GM04504 (cell line): ENCODE data around the gene AKAP12.

Experiments used
- DNase-seq: peaks from one replicate; pipeline ENCODE4 v3.0.0-alpha.2; 2012; ENCODE audit warnings: low read depth

The AKAP12 gene, protein sequence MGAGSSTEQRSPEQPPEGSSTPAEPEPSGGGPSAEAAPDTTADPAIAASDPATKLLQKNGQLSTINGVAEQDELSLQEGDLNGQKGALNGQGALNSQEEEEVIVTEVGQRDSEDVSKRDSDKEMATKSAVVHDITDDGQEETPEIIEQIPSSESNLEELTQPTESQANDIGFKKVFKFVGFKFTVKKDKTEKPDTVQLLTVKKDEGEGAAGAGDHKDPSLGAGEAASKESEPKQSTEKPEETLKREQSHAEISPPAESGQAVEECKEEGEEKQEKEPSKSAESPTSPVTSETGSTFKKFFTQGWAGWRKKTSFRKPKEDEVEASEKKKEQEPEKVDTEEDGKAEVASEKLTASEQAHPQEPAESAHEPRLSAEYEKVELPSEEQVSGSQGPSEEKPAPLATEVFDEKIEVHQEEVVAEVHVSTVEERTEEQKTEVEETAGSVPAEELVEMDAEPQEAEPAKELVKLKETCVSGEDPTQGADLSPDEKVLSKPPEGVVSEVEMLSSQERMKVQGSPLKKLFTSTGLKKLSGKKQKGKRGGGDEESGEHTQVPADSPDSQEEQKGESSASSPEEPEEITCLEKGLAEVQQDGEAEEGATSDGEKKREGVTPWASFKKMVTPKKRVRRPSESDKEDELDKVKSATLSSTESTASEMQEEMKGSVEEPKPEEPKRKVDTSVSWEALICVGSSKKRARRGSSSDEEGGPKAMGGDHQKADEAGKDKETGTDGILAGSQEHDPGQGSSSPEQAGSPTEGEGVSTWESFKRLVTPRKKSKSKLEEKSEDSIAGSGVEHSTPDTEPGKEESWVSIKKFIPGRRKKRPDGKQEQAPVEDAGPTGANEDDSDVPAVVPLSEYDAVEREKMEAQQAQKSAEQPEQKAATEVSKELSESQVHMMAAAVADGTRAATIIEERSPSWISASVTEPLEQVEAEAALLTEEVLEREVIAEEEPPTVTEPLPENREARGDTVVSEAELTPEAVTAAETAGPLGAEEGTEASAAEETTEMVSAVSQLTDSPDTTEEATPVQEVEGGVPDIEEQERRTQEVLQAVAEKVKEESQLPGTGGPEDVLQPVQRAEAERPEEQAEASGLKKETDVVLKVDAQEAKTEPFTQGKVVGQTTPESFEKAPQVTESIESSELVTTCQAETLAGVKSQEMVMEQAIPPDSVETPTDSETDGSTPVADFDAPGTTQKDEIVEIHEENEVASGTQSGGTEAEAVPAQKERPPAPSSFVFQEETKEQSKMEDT (N-terminal part only)

DNA sequence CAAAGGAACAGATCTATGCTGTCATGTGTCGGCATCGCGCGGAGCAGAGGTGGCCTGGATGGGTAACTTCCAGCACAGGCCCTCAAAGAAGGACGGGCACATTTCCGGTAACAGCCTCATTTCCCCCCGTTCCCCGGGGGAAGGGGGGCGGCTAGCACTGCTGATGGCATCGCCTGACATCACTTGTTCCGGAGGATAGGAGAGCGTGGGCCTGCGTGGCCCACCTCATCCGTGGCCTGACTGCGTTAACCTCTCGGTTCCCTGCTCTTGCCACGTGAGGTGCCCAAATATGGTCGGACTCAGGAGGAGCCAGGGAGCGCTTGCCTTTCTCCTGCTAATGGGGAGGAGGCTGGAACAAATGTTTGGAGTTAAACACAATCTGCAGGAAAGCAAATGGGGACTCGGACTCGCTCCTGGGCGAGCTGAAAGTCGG lies at the start of gene AKAP12:
Gene AKAP12 (plus strand): TSS at position 365 of the 433 bp plus-strand sequence. CDS start 596 bp downstream, outside the sequence.
- no peak for DNase-seq

DNA sequence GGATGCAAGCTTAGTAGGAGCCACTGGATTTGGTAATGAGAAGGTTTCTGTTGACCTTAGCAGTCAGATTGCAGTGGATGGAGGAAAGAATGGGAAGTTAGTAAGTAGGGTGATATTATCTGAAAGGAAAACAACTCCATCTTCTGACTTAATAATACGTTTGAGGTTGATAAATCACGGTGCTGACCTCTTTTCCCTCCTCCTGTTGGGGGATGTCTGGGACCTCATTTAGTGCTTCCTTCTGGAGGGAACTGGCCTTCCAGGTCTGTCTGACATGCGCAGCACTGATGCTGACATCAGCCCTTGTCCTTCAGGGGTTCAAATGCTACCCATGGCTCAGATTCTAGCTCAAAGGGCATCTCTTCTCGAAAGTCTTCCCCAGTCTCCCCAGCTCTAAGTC lies 48.2 kb upstream of the AKAP12 start:
- no peak for DNase-seq

DNA sequence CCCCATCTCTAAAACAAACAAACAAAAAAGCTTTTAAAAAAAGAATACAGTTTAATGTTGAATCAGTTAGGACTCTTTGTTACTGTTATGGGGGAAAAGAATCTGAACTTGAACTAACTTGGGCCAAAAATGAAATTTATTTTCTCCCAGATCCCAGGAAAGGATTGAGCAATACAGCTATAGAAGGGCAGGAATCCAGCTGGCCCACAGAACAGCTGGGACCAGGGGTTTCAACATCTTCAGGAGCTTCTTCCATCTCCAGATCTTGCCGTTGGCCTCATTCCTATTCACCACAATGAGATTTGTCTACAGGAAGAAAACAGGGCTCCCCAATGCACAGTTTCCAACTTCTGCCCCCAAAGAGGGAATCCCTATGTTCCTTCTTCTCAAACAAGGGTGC lies 43.2 kb upstream of the AKAP12 start:
- DNase-seq = peak; percentile 17

DNA sequence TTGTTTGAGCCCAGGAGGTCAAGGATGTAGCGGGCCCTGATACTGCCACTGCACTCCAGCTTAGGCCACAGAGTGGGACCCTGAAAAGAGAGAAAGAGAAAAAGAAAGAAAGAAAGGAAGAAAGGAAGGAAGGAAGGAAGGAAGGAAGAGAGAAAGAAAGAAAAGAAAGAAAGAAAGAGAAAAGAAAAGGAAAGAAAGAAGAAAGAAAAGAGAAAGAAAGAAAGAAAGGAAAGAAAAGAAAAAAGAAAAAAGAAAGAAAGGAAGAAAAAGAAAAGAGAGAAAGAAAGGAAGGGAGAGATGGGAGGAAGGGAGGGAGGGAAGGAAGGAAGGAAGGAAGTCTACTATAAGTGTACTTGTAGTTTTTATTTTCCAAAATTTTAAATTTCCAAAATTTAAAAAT lies 42.2 kb upstream of the AKAP12 start:
- DNase-seq = no peak

DNA sequence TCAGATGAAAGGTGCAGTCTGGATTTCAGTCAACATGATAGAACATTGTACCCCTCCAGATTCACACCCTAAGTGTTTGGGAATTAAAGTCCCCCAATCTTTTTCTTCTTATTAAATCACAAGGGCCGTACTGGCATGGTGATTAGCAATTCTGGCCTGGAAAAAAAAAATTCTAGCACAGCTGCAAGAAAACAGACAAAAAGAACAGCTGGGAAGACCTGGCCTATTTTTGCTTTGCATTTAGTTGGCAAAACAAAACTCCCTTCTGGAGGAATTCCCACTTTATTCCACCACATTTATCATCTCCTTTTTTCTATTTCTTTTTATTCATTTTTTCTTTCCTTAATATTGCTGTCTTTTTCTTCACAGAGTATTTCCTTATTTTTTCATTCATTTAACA lies 39.8 kb upstream of the AKAP12 start:
- DNase-seq = no peak

DNA sequence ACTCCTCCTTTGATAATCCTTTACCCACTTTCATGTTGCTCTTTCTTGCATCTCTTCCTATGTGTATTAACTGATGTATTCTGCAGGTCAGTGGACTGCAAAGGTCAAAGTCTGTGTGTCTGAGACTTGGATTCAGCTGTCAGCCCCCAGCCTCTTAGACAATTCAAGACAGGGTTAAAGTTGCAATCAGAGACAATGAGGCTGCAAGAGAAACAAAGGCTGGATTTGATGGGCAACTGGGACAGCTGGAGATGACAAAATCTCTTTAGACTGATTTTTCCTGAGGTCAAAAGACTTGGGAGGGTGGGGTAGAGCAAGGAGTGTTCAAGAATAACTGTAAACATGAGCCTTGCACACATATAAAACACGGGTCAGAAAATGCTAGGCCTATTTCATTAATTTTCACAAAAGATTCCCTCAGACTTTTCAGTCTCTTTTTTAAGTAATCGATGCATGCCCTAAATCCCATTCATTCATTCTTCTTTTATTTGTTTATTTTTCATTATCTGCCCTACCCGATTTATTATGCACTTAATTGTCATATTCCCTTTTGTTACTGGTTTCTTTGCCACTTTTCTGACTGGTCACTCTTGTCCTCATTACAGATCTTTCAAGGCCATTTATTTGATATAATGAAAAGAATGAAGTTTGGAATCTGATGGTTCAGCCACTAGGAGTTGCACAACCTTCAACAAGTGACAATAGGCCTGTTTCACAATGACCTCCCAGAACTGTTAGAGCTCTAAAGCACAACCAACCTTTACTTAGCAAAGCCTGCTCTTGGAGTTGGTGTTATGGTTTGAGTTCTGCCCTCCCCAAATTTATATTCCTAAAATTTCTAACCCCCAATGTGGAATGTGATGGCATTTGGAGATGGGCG lies 33.8 kb upstream of the AKAP12 start:
- no peak for DNase-seq

DNA sequence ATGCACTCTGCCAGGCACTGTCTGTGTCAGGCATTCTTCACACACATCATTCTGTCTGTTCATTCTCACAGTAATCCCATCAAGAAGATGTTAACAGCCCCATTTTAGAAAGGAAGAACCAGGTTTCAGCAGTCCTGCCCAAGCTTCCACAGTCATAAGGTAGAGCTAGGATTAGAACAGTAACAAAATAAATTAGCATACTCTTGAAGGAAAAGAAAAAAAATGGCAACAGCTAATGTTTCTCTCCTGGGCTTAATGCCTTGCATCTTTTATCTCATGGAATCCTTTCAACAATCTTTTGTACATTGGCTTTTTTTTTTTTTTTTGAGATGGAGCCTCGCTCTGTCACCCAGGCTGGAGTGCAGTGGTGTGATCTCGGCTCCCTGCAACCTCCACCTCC lies 32.1 kb upstream of the AKAP12 start:
- no peak for DNase-seq

DNA sequence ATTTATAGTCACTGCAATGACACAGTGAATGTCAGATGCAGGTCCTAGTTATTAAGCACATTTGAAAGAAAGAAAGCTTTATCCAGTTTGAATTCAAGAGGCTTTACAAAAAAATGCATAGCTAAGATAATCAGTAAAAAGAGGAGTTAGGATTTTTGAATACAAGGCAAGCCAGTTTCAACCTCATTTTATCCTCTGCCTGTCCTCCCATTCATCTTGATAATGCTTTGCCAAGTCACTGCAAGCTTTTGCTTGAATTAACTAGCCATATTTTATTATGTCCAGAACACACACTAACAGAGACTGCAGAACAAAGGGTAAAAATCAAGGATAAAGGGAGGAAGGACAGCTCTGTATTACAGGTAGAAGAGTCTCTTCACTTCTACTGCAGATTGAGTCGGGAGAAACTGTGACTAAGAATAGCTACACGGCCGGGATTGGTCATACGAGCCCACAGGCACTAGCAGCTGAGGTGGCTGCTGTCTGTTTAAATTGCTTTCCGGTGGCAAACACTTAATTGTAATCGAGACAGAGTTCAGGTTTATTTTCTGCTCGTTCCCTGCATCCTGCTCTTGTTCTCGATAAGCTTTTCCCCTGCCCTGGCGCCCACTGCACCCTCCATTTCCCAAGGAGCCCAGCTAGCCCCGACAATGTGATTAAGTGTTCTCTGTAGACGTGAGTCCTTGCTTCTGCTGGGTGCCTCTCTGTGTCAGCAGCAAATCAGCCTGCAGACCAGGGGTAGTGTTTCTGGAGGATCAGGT lies 30.5 kb upstream of the AKAP12 start:
- no peak for DNase-seq

DNA sequence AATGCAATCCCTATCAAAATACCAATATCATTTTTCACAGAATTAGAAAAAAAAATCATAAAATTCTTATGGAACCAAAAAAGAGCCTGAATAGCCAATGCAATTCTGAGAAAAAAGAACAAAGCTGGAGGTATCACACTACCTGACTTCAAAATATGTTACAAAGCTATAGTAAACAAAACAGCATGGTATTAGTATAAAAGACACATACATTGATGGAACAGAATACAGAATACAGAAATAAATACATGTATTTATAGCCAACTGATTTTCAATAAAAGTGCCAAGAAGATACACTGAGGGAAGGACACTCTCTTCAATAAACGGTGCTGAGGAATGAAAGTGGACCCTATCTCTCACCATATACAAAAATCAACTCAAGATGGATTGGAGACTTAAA lies 28.7 kb upstream of the AKAP12 start:
- no peak for DNase-seq

DNA sequence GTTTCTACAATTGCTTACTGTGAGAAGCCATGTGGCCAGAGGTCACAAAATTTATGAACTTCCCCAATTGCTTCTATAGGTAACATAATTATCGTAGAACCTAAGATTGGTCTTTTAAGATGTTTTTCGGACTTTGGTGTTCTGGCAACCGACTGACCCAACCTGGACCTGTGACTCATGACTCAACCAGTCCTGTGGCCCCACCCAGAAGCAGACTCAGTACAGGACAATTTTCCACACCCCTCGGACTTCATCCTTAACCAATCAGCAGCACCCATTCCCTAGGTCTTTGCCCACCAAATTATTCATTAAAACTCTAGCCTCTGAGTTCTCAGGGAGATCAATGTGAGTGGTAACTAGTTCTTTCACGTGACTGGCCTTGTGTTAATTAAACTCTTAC lies 26.4 kb upstream of the AKAP12 start:
- DNase-seq = no peak

DNA sequence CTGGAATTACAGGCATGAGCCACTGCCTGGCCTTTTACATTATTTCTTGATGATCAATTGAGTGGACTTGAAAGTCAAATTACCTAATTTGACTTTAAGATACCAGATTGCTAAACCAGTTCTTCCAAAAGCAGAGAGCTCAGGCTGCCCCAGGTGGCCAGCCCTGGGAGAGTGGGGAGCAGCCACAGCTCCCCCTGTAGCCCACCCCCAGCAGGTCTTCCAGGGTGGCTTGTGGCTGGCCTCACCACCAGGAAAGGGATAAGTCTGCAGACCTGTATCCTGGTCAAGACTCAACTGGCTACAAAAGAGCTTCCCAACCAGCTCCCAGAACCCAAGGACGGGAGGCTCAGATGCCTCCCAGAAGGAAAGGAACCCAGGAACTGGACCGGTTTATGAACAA lies 23.8 kb upstream of the AKAP12 start:
- no peak for DNase-seq

DNA sequence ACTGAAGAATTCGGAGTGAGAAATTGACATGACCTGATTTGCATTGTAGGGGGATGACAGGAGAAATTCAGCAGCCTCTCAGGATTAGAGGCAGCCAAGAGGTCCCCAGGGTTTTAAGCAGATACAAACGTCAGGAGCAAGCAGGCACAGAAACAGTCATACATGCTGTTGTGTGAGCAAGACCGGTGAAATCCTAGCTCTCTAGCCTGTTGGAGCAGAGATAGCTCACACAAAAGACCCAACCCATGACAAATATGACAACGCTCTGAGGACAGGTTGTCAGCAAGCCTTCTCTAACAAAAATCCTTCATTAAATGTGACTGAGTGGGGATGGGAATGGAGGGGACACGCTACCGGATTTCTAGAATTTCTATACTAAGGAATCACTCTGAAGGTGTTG lies 23.0 kb upstream of the AKAP12 start:
- DNase-seq = no peak

DNA sequence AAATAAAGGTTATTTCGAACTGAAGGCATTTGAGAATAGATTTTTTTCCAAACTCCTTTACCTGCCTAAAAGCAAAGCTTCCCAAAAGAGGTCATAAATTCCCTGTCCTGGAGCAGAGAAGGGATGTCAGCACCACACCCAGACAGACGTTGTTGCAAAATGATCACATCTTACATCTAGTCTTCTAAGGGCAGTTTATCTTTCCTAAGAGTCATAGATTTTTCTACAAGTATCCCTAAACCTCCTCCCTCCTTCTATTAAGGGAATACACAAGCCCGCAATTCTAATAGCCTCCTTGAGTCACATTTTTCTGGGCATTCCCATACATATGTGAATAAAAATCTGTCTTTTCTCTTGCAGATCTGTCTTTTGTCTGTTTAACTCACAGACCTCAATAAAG lies 20.6 kb upstream of the AKAP12 start:
- DNase-seq = no peak

DNA sequence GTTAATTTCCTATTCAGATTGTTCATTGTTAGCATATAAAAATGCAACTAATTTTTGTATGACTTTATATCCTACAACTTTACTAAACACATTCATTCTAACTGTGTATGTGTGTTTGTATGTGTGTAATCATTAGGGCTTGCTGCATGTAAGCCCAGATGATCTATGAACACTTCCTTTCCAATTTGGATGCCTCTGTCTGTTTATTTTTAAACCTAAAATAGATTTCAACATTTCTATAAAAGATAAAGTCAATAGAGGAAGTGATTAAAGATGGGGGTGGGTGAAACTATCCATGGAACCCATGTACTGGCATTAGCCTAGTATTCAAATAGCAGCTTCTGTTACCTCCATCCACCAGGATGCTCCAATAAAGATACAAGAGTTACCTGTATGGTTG lies 15.7 kb upstream of the AKAP12 start:
- DNase-seq = no peak

DNA sequence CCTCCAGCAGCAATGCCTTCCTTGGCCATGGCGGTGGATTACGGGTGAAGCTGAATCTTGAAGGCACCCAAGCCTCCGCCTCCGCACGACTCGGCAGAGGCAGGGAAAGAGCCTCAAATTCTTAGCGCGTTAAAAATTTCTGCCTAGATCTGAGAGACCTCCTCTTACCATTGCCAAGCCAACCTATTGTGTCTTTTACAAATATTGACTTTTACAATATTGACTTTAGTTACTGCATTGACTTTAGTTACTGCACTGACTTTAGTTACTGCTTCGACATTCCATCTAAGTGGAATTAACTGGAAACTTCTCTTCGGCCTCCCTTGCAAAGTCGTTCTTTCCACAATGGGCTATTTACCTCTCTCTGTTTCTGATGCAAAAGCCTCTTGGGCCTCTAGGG lies 13.8 kb upstream of the AKAP12 start:
- no peak for DNase-seq

DNA sequence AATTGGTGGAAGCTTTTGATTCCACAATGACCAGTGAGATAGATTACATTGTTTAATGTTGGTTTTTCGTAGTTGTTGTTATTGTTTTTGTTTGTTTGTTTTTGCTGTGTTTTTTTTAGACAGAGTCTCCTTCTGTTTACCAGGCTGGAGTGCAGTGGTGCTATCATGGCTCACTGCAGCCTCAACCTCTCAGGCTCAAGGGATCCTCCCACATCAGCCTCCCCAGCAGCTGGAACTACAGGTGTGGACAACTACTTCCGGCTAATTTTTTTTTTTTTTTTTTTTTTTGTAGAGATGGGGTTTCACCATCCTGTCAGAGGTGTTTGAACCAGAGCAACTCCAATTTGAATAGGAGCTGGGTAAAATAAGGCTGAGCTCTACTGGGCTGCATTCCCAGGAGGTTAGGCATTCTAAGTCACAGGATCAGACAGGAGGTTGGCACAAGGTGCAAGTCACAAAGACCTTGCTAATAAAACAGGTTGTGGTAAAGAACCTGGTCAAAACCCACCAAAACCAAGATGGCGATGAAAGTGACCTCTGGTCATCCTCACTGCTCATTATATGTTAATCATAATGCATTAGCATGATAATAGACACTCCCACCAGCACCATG lies 10.9 kb upstream of the AKAP12 start:
- no peak for DNase-seq

DNA sequence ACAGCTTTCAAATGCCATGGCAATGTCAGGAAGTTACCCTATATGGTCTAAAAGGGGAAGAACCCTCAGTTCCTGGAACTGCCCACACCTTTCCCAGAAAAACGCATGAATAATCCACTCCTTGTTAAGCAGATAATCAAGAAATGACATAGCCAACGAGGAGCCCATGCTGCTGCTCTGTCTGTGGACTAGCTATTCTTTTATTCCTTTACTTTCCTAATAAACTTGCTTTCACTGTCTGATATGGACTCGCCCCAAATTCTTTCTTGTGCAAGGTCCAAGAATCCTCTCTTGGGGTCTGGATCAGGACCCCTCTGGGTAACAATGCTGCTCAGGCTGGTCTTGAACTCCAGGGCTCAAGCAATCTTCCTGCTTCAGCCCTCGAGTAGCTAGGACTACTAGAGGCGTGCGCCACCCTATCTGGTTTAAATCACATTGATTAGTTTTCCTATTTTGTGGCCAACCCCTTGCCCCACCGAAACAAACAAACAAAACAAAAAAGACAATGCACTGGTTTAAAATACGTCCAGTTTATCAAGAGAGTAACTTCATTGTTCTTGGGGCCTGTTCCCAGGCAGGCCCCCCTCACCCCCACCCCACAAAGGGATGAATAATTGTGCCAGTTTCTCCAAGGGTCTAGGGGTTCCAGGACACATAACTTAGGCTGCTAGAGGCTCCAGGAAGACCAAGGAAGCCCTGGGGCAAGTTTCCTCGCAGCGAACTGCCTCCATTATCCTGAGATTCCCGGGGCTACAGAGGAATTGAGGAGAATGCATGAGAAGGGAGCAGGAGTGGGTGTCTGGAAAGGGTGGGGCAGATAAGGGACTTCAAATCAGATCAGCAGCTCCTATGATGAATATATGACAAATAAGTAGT lies 10.1 kb upstream of the AKAP12 start:
- no peak for DNase-seq

DNA sequence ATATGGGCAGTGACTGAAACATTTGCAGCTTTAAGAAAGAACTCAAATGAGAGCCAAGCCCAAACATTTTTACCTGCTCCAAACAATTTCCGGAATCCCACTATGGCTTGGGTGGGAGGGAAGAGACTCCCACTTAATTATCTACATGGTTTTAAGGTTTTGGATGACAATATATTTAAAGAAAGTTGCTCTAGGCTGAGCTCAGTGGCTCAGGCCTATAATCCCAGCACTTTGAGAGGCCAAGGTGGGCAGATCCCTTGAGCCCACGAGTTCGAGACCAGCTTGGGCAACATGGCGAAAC lies 9.5 kb upstream of the AKAP12 start:
- DNase-seq = no peak

DNA sequence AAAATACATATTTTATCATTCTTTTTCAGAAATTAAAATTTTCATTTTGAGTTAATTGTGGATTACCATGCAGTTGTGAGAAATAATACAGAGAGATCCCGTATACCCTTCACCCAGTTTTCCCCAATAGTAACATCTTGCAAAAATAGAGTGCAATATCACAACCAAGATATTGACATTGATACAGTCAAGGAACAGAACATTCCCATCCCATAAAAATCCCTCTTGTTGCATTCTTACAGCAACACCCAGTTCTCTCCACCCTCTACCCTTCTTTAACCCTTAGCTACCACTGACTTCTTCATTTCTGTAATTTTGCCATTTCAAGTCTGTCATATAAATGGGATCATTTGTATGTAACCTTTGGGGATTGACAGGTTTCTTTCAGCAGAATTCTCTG lies 6.9 kb upstream of the AKAP12 start:
- no peak for DNase-seq

DNA sequence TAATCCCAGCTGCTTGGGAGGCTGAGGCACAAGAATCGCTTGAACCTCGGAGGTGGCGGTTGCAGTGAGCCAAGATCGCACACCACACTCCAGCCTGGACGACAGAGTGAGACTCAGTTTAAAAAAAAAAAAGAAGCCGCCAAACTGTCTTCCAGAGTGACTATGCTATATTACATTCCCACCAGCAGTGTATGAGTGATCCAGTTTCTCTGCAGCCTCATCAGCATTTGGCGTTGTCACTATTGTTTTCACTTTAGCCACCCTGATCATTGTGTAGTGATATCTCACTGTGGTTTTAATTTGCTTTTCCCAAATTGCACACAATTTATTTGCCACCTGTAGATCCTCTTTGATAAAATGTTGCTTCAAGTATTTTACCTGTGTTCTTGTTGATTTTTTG lies 6.0 kb upstream of the AKAP12 start:
- no peak for DNase-seq
